Hepatocyte (in vitro differentiated cells): ENCODE measurements around the gene LRCH4.

Source experiments
- CTCF ChIP-seq: fragments of 200-600 bp; sonication (generic); IDR thresholded peaks from 2 replicates; pipeline ENCODE4 v1.5.1; 2016; ENCODE audit warnings: antibody characterized with exemption, mild to moderate bottlenecking; ENCODE audit not compliant: poor library complexity
- EZH2 ChIP-seq: fragments of 200-600 bp; sonication (generic); IDR thresholded peaks from 2 replicates; pipeline ENCODE4 v1.6.1; 2016; ENCODE audit warnings: antibody characterized with exemption, mild to moderate bottlenecking, borderline replicate concordance
- EZH2phosphoT487 ChIP-seq: fragments of 200-600 bp; sonication (generic); IDR thresholded peaks from one replicate; pipeline ENCODE4 v1.6.1; 2018; ENCODE audit warnings: antibody characterized with exemption, mild to moderate bottlenecking, low read depth, moderate library complexity; ENCODE audit not compliant: unreplicated experiment, severe bottlenecking

DNA sequence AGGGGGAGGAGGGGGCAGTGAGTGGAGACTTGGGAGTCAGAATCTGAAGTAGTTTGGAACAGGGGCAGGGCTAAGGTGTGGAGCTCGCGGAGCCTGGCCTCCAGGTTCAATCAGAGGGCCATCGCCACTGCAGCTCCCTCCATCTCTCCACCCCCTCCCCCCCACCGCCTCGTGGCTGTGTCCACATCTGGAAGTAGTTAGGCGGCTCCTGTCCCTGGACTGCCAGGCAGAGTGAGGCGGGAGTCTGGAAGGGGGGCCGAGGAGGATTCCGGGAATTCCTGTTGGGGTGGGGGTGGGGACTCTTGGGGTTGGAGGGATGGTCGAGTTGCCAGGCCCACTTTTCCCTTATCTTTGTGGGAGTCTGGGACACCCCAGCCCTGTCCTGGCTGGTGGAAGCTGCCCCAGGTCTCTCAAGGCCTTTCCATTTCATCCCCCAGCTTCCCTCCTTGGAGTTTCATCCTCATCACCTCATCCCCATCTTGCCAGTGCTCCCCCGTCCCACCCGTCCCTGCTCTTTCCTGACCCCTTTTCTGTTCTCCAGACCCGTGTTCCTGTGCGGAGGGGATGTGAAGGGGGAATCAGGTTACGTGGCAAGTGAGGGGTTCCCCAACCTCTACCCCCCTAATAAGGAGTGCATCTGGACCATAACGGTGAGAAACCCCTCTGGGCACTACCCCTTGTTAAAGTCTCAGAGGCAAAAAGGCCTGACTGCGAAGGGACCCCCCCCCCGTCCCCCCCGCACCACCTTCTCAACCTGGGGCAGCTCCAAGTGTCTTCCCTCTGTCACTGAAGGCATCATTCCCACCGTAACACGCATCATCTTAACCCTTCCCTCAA is 17.2 kb upstream of the LRCH4 start:
- TF ChIP-seq CTCF (no peak), EZH2 (no peak), EZH2phosphoT487 (no peak)
